GM06990 (cell line): Measurements from ENCODE around the gene CHRD.

ENCODE experiments used
- DNase-seq: peaks from one replicate; pipeline ENCODE4 v3.0.0-alpha.2; 2011; ENCODE audit not compliant: insufficient read length; ENCODE audit errors: extremely low read depth
- H3K27me3 ChIP-seq: replicated peaks from 2 replicates; pipeline ENCODE4 v1.6.0; 2011; ENCODE audit warnings: low read length; ENCODE audit not compliant: control insufficient read depth, insufficient read depth
- H3K36me3 ChIP-seq: 2 replicates; pipeline ENCODE4 v1.5.1; 2011; ENCODE audit warnings: low read length; ENCODE audit not compliant: control insufficient read depth, insufficient read depth
- H3K4me3 ChIP-seq: replicated peaks from 2 replicates; pipeline ENCODE4 v1.5.1; 2011; ENCODE audit warnings: low read depth, mild to moderate bottlenecking, control low read depth, low read length
- TF ChIP-seq, protein P1 (sequence below): IDR thresholded peaks from 2 replicates; pipeline ENCODE4 v1.5.1; 2011; ENCODE audit warnings: low read length, control low read depth, mild to moderate bottlenecking, inconsistent platforms; ENCODE audit not compliant: insufficient read depth, poor library complexity, severe bottlenecking

The CHRD gene

DNA sequence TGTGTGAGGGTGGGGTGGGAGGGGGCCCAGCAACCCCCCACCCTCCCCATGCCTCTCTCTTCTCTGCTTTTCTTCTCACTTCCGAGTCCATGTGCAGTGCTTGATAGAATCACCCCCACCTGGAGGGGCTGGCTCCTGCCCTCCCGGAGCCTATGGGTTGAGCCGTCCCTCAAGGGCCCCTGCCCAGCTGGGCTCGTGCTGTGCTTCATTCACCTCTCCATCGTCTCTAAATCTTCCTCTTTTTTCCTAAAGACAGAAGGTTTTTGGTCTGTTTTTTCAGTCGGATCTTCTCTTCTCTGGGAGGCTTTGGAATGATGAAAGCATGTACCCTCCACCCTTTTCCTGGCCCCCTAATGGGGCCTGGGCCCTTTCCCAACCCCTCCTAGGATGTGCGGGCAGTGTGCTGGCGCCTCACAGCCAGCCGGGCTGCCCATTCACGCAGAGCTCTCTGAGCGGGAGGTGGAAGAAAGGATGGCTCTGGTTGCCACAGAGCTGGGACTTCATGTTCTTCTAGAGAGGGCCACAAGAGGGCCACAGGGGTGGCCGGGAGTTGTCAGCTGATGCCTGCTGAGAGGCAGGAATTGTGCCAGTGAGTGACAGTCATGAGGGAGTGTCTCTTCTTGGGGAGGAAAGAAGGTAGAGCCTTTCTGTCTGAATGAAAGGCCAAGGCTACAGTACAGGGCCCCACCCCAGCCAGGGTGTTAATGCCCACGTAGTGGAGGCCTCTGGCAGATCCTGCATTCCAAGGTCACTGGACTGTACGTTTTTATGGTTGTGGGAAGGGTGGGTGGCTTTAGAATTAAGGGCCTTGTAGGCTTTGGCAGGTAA is 34.3 kb upstream of the CHRD start:
- no peak for DNase-seq
- TF ChIP-seq, protein P1, sequence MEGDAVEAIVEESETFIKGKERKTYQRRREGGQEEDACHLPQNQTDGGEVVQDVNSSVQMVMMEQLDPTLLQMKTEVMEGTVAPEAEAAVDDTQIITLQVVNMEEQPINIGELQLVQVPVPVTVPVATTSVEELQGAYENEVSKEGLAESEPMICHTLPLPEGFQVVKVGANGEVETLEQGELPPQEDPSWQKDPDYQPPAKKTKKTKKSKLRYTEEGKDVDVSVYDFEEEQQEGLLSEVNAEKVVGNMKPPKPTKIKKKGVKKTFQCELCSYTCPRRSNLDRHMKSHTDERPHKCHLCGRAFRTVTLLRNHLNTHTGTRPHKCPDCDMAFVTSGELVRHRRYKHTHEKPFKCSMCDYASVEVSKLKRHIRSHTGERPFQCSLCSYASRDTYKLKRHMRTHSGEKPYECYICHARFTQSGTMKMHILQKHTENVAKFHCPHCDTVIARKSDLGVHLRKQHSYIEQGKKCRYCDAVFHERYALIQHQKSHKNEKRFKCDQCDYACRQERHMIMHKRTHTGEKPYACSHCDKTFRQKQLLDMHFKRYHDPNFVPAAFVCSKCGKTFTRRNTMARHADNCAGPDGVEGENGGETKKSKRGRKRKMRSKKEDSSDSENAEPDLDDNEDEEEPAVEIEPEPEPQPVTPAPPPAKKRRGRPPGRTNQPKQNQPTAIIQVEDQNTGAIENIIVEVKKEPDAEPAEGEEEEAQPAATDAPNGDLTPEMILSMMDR, result peak; percentile 54
- Histone ChIP-seq H3K4me3 (no peak overlapping the region), H3K36me3 (no peaks in the 10 kb centered on the region; the same call in 1 of the 2 replicates), H3K27me3 (no peaks in the 10 kb centered on the region)

DNA sequence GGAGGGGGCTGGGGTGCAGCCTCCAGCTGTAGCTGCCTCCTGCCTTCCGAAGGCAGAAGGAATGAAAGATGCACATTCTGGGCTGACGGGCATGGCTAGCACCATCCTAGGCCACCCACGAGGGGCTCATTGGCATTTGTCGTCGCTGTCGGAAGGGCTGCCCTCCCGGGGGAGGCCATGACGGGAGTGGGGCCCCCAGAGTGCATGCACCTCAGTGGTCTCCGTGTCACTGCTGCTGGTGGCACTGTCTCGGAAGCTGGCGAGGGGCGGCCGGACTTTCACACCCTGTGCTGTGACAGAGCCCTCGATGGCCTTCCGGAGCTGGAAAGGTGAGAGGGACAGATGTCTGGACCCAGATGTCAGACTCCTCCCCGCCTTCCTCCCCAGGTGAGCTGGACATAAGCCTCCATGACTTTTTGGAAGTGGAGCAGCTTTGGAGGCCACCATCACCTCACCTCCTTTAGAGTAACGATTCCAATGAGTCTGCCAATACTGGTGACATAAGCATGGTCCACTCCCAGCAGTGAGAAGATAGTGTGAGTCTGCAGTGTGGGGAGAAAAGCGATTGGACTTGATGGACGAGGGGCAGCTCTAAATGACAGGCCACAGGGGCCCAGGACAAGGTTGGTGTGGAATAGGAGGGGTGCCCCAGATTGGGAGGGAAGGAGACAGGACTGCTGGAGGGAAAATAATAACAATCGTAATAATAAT is 33.2 kb upstream of the CHRD start:
- TF ChIP-seq, protein P1, result no peak
- no peak for DNase-seq
- Histone ChIP-seq H3K4me3 (no peak overlapping the region), H3K36me3 (no peaks in the 10 kb centered on the region; the same call in 1 of the 2 replicates), H3K27me3 (no peaks in the 10 kb centered on the region)

DNA sequence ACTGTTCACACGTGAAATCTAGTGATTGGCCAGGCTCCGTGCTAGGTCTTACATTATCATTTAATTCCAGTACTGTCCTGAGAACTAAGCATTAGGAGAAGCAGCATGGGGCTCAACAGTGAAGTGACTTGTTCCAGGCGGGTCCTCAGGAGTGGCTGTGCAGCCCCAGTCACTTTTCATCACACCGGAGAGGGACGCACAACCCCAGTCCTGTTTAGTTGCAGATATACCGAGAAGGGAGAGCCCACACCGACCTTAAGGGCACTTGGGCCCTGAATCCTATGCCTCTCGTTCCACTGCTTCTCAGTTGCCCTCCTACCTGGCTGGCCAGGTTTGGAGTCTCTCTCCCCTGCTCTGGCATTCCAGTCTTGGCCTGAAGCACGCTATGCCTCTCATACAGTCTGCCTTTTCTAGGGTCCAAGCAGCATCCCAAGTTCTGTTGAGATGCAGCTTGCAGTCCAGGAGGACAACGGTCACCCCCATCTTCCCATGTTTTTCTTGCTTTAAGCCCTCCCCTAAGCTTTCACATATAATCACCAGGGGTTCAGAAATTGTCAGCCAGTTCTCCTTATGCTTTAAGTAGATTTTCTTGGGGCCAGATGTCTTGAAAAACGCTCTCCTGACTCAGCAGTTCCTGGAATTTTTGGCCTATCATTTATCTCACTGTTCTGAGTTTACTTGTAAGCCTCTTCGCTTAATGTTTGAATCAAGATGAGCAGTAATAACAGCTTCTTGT is 32.4 kb upstream of the CHRD start:
- Histone ChIP-seq H3K27me3 (no peaks in the 10 kb centered on the region), H3K36me3 (no peaks in the 10 kb centered on the region; the same call in 1 of the 2 replicates), H3K4me3 (no peak overlapping the region)
- TF ChIP-seq, protein P1, result no peak
- no peak for DNase-seq

DNA sequence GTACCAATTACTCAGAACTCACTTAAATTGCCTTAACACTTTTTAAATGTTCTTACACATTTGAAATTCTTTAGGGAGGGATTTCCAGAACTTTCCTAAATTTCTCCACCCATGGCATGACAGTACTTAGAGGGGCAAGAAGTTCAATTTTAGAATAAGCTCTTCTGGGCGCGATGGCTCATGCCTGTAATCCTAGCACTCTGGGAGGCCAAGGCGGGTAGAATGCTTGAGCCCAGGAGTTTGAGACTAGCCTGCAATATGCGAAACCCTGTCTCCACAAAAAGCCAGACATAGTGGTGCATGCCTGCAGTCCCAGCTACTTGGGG is 31.8 kb upstream of the CHRD start:
- TF ChIP-seq, protein P1, result no peak
- H3K36me3 ChIP-seq, result no peaks in the 10 kb centered on the region; the same call in 1 of the 2 replicates
- no peak for DNase-seq
- H3K4me3 ChIP-seq, result no peak overlapping the region
- no peaks in the 10 kb centered on the region for H3K27me3 ChIP-seq

DNA sequence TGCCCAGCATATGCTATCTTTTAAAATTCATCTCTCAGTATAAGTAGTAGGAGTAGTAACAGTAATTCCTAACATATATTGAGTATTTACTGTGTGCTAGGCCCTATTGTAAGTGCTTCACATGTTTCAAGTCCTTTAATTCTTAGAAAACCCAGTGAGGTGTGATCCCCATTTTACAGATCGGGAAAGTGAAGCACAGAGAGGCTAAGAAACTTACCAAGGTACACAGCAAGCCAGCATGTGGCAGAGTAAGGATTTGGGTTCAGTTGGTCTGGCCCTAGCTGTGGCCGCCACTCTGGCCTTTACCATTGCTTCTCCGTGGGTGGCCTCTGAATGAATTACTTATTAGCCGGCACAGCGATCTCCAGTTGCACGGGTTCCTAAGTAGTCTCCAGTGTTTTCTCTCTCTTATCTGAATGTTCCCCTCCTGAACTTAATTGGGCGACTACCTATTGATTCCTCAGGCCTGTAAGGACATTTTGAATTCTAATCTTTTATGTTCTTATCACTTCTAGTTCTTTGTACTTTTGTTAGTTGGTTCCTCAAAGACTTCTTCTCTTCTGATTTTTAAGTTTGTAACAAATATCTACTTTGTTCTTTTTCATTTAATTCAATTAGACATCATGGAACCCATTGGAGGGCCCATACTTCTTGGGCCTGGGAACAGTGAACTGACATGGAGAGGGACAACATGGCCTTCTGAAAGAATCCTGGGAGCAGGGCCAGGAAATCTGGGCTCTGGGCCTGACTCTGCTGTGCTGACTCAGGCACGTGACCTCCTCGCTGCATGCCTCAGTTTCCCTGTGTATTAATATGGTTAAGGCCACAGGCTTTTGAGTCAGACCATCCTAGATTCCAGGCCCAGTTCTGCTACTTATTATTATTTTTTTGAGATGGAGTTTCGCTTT is 30.0 kb upstream of the CHRD start:
- TF ChIP-seq, protein P1, result no peak

More for the DNA sequence above, 30.0 kb upstream of the CHRD start:
- no peaks in the 10 kb centered on the region for H3K27me3 ChIP-seq
- no peaks in the 10 kb centered on the region for H3K36me3 ChIP-seq
- H3K4me3 ChIP-seq, result no peak overlapping the region
- DNase-seq, result no peak
